ENCODE measurements around the gene EFHD2.
"Not testable (repeated sequence)": the region's sequence is repeated elsewhere in the genome, so short reads cannot be mapped to it uniquely, and the experiment has no call there.

The EFHD2 gene

DNA sequence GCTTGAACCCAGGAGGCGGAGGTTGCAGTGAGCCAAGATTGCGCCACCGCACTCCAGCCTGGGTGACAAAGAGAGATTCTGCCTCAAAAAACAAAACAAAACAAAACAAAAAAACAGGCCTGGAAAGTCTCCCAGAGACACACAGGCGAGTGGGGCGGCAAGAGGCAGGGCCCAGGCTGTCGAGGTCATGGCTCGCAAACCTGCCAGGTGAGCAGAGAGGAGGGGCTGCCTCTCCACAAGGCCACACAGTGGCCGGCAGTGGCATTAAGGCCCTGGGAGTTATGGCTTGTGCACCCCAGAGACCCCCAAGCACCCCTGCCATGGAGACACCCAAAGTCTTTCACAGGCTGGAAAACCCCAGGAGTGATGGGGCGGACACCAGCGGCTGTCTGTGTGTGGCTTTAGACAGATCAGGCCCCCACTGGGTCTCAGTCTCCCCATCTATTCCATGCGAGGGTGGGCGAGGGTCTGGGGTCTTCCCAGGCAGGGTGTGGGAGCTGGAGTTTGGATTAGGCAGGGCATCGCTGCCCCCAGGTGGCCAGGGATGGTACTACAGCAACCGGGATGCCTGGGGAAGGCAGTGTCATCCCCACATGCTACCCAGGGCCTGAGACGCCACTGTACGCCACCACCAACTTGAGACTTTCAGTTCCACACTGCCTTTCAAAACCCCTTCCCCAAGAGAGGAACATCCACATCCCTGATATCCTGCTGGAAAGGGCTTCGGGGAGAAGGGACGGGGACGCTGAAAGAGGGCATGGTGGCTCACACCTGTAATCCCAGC is 21.3 kb downstream of the EFHD2 start:
- DNase-seq (ENCODE audit: low read depth in 2 of 2) = peak; percentile 38 to 58

DNA sequence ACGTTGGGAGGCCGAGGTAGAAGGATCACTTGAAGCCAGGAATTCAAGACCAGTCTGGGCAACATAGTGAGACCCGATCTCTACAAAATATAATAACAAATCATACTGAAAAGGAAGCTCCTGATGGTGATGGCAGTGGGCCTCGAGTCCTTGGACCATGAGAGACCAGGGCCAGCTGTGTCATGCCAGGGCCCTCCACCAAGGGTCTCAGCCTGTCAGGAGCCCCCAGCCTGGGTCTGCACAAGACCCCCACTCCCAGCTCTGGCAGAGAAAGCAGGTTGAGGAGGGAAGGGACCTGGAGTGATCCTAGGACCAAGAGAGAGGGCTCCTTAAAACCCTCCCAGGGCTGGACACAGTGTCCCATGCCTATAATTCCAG is 21.9 kb downstream of the EFHD2 start:
- DNase-seq (ENCODE audit: low read depth in 2 of 2) = no peak

DNA sequence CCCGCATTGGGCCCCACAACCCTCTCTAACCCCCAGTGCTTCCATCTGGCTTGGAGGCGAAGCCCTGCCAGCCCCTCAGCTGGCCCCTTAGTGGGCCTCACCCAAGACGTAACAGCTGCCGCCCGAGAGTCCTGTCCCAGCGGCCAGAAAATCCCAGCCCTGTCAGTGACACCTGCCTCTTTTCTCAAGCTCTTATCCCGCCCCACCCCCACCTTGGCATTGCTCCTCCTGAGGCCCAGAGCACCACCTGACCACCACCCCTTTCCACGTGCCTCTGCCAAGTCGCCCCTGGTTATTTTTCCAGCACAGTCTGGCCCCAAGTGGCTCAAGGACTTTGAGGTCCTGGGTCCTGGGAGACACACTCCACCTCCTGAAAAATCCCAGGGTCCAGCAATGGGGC is 22.6 kb downstream of the EFHD2 start:
- no peak for DNase-seq (ENCODE audit: low read depth in 2 of 2)

DNA sequence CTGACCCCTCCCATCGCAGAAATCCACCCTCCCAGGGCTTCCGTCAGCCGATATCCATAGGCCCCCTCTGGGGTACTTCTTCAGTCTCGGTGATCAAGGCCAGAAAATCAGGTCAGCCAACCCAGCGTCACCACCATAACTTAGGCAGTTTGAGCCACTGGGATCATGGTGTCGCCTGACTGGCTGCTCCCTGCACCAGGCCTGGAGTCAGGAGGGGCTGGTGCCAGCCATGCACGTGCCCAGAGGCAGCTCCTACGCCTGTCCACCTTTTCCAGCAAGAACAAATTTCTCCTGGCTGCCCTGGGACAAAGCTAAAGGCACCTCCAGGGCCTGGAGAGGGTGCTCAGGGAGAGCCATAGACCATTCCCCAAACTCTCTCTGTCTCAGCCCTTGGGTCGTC is 23.8 kb downstream of the EFHD2 start:
- no peak for DNase-seq (ENCODE audit: low read depth in 2 of 2)

DNA sequence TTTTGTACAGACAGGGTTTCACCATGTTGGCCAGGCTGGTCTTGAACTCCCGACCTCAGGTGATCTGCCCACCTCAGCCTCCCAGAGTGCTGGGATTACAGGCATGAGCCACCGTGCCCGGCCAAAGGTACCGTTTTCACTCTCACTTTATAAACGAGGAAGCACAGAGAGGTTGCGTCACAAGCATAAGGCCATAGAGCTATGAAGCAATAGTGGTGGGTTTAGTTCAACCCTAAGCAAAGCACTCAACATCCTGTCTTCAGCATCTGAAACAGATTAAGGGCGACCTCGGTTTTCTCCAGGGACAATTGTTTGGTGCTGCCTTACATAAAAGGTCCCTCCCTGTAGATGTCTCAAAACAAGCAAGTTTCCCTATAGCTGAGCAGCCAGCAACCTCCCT is 25.1 kb downstream of the EFHD2 start:
- not testable (repeated sequence) for DNase-seq (ENCODE audit: low read depth in 2 of 2)

DNA sequence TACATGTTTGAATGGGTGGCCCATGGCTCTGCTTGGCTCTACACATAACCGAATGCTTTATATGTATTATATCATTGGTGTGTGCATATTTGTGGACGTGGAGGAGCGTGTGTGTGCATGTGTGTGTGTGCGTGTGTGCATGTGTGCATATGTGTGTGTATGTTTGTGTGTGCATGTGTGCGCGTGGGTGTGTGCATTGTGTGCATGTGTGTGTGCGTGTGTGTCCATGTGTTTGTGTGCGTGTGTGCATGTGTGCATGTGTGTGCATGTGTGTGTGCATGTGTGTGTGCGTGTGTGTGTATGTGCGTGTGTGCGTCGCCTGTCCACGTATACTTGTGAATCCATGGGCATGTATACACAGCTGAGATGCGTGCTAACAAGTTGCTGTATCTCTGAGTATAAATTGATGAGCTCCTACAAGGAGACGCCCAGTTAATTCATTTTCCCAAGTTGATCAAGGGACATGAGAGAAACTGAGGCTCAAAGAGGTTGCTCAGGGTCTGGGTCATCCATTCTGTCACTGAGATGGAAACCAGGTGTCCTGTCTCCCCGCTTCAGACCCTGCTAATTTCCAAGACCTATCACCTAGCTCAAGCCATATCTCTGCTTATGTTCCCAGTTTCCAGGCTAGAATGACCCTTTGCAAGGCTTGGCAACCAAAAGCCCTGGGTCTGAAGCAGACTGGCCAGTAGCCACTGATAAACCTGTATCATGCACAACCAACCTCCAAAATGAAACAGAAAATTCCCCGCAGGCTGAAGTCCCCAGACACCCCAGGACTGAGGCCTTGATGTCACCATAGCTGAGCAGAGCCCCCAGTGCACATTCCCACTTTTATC is 25.8 kb downstream of the EFHD2 start:
- no peak for DNase-seq (ENCODE audit: low read depth in 2 of 2)

DNA sequence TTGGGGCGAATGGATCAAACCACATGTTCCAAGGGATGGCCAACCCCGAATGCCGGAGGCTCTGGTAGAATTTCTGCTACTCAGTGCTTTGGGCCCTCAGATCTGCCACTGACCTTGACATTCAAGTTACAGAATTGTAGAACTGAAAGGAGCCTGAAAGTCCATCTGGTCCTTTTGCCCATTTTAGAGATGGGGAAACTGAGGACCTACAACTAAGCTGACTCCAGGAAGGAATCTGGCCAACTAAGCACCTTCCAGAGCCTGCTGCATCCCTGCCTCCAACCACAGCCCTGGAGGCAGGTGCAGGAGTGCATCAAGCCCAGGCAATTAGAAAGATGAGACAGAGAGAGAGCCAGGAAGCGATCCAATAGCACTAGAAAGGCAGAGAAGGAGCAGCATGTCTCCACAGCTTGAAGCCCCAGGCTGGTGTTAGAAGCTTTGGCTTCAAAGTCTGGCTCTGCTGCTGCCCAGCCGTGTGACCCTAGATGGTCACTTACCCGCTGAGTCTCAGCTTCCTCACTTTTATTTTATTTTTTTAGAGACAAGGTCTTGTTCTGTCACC is 27.3 kb downstream of the EFHD2 start:
- no peak for DNase-seq (ENCODE audit: low read depth in 2 of 2)

DNA sequence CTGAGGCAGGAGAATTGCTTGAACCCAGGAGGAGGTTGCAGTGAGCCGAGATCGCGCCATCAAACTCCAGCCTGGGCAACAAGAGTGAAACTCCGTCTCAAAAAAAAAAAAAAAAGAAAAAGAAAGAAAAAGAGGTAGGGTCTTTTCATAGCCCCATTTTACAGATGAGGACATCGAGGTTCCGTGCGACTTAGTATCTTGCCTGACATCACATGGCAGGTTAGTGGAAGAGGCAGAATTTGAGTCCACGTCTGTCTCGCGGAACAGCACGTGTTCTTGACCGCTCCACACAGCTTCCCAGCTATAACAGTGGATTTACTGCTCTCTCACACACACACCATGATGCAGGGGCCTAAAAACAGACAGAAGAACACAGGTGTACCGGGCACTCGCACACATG is 29.6 kb downstream of the EFHD2 start:
- no peak for DNase-seq (ENCODE audit: low read depth in 2 of 2)

DNA sequence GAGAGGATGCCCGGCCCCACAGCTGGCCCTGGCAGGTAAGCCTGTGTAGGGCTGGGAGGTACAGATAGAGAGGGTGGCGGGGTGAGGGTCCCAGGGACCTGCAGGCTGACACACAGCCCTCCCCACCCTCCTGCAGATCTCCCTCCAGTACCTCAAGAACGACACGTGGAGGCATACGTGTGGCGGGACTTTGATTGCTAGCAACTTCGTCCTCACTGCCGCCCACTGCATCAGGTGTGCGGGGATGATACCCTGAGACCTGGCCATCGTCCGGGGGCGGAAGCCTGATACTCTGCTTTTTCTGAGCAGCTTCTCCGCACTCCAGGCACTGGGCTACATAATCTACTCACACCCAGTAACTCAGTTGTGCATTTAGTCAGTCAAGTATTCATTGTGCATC is 30.7 kb downstream of the EFHD2 start:
- no peak for DNase-seq (ENCODE audit: low read depth in 2 of 2)

DNA sequence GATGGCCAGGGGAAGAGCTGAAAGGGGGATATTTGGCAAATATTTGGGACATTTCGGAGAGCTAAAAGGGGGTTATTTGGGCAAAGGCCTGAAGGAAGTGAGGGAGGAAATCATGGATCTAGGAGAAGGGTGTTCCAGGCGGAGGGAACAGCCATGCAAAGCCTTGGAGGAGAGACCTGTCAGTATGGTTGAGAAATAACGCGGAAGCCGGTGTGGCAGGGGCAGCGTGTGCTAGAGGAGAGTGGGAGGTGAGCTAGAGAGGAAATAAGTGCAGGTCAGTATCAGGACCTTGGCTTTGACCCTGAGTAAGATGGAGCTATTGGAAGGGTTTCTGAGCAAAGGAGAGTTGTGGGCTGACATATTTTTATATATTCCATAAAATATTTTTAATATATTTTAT is 31.6 kb downstream of the EFHD2 start:
- DNase-seq (ENCODE audit: low read depth in 2 of 2) = no peak

DNA sequence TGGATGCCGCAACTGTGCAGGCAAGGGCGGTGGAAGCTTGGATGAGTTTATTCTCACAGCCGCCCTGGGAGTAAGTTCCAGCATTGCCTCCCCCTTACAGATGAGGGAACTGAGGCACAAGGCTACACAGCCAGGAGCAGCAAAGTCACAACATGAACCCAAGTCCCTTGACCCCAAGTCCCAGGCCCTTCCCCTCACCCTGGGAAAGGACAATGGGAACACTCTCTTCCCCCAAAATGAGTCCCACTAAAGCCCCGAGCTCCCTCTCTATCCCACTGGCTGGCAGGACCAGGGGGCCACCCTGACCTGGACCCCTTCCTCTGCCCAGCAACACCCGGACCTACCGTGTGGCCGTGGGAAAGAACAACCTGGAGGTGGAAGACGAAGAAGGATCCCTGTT is 32.4 kb downstream of the EFHD2 start:
- DNase-seq (ENCODE audit: low read depth in 2 of 2) = no peak

DNA sequence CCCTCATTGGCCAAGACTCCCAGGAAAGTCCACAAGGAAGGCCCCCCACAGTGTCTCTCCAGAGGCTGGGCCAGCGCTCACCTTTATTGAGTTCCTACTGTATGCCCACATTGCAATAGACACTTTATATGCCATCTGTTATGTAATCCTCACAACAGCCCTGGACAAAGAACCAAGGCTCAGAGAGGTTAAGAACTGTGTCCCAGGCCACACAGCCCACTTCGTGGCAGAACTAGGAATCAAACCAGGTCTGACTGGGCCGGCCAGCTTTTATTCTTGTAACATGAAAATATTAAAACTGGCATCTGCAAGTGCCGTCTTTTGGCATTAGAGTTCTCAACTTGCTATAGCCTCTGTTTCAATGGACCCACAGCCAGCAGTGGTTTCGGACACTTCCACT is 33.1 kb downstream of the EFHD2 start:
- no peak for DNase-seq (ENCODE audit: low read depth in 2 of 2)

DNA sequence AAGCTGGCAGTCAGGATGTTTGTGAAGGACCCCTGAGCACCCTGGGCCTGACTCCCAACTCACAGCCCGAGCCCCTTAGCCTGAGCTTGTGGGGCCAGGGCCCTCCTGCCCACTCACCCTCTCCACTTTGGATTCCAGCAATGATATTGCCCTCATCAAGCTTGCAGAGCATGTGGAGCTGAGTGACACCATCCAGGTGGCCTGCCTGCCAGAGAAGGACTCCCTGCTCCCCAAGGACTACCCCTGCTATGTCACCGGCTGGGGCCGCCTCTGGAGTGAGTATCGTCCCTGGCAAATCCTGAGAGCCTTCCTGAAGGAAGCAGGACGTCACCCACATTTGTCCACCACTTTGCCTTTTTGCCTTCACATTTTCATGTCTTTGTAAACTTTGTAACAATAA is 33.6 kb downstream of the EFHD2 start:
- DNase-seq (ENCODE audit: low read depth in 2 of 2) = no peak

DNA sequence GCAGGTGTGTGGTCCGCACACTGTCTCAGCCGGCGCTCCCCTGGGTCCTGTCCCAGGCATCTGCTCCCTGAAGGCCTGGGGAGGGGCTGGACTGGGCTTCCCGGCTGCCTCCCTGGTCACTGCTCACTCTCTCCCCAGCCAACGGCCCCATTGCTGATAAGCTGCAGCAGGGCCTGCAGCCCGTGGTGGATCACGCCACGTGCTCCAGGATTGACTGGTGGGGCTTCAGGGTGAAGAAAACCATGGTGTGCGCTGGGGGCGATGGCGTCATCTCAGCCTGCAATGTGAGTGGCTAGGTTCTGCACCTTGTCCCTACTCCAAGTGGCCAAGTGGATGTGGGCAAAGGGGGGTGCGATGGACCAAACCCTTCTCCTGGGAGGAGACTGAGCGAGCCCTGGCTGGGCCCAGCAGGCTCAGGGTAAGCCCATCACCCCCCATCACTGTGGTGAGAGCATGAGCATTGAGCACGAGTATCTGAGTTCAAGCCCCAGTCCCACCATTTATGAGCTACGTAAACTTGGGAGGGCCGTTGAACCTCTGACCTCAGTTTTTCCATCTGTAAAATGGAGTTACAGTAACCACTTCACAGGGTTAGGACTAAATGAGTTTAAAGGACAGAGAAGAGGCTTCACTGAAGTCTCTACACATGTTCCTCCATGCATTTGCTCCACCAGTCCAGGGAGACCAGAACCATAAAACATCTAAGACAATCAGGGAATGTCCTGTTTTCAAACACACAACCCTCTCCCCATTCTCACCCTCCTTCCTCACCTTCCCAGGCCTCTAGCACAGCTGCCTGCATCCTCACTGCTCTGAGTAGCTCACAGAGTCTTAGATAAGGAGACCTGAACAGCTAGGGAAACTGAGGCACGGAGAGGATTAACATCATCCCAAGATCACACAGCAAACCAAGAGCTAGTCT is 35.0 kb downstream of the EFHD2 start:
- no peak for DNase-seq (ENCODE audit: low read depth in 2 of 2)

DNA sequence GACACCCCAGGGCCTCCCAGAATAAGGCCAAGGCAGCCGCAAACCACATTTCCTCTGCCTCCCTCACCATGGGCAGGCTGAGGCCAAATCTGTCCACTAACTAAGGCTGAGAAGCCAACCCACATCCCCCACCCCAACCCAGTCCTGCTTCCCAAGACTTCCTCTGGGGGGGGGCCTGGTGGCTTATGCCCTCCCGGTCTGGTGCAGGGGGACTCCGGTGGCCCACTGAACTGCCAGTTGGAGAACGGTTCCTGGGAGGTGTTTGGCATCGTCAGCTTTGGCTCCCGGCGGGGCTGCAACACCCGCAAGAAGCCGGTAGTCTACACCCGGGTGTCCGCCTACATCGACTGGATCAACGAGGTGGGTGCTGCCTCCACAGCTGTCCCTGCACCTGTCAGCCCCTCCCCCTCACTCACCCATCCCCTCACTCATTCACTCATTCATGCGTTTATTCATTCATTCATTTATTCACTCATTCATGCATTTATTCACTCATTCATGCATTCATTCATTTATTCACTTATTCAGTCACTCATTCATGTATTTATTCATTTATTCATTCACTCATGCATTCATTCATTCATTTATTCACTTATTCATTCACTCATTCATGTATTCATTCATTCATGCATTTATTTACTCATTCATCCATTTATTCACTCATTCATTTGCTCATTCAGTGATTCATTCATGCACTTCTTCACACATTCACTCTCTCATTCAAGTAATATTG is 35.9 kb downstream of the EFHD2 start:
- DNase-seq (ENCODE audit: low read depth in 2 of 2) = no peak

DNA sequence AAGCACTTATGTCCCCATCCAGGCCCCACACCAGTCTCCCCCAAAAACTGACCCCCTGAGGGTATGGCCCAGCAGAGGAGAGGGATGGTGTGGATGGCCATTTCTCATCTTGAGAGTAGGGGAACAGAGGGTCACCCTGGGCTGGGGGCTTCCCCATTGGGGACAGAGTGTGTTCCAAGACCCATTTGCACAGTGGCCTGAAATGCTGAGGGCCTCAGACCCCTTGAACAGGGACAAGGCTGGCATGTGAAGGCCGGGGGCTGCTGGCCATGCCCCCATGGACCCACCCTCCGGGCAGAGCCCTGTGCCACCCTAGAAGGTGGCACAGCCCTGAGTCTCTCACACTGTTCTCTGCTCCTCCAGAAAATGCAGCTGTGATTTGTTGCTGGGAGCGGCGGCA is 36.5 kb downstream of the EFHD2 start:
- no peak for DNase-seq (ENCODE audit: low read depth in 2 of 2)

DNA sequence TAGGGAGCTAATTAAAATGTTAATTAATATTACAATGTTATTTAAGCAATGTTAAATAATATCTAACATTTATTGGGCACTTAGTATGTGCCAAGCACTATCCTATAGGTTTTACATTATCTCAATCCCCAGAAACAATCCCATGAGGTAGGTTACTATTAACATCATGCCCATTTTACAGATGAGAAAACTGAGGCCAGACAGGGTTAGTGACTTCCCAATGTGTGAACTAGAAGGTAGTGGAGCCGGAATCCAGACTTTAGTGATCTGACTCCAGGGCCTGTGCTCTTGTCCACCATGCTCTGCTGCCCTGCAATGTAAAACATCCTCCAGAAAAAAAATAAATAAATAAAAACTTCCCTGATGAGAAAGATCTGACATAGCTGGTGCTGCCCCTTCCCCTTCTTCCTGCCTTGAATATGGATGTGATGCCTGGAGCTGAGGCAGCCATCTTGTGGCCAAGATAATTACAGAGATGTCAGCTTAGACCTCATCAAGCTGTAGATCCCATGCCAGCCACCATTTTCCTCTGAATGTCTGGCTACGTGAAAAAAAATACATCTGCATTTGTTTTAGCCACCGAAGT is 39.3 kb downstream of the EFHD2 start:
- DNase-seq (ENCODE audit: low read depth in 2 of 2) = no peak

DNA sequence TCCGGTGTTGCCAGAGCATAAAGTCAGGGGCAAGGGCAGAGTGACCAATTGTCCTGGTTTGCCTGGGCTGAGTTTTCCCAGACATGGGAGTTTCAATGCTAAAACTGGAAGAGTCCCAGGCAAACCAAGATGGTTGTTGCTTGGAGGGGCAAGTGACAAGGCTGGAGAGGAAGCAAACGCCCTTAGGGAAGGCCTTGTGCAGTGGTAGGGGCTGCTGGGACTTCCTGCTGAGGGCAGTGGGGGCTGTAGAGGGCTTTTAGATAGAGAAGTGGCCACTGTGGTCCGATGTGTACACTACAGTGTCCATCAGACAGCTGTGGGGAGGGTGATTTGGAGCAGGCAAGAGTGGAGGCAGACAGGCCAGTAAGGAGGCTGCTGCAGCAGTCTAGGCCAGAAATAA is 39.9 kb downstream of the EFHD2 start:
- no peak for DNase-seq (ENCODE audit: low read depth in 2 of 2)

DNA sequence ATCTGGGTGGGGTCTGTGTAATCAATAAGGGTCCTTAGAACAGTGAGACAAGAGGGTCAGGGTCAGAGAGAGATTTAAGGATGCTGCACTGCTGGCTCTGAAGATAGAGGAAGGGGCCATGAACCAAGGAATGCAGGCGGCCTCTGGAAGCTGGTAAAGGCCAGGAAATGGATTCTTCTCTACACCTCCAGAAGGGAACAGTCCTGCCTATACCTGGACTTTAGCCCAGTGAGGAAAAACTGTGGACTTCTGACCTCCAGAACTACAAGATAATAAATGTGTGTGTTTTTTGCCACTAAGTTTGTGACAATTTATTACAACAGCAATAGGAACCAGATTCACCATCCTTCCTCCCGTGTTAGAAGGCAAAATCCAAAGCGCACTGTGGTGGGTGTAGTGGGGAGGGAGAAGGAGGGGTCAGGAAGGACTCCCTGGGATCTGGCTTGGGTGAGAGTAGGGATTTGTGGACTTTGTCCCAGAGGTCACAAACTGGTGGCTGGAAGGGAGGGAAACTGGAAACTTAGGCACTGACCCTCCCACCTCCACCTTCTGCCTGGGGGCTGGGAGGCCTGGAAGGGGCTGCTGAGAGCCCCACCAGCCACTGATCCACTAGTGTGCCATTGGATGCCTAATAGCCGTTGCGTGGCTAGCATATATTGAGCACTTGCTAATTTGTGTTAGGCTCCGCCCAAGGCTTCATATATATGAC is 41.5 kb downstream of the EFHD2 start:
- DNase-seq (ENCODE audit: low read depth in 2 of 2) = no peak

DNA sequence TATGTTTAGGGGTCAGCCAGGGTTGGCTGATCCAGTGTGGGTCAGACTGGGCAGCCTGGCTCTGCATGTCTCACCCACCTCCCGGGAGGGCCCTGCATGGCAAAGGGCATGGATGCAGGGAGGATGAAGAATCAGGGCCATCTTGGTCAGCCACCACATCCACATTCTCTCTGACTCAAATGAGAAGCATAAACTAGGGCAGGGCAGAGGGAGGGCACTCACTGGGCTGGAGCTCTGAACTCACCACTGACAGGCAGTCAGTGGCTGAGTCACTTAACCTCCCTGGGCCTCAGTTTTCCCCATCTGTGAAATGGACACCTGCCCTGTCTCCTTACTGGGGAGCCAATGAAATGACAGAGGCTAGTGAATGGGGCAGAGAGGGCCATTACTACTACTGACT is 42.5 kb downstream of the EFHD2 start:
- DNase-seq (ENCODE audit: low read depth in 2 of 2) = no peak
